RWPE1 (cell line): ENCODE results near the gene GLIS1.

ENCODE experiments used
- CTCF ChIA-PET: fragments of 350-600 bp; sonication (Branson Sonifier 250); formaldehyde crosslinking; extraction: SDS; loops from one replicate; lab custom pipeline; 2021; lab: Yijun Ruan, JAX
- POLR2A ChIA-PET: fragments of 400-600 bp; formaldehyde crosslinking; extraction: SDS; loops from one replicate; lab custom pipeline; 2020; ENCODE audit warnings: antibody characterized with exemption; ENCODE audit not compliant: low non-redundant PET; lab: Yijun Ruan, JAX
- DNase-seq: peaks from one replicate; pipeline ENCODE4 v3.0.0; 2012; ENCODE audit warnings: low spot score
- H3K27ac ChIP-seq: fragments of 450-650 bp; 2 replicates; pipeline ENCODE4 v1.5.1; 2017
- TF ChIP-seq, protein P1 (sequence below): fragments of 450-650 bp; conservative IDR thresholded peaks from 2 replicates; pipeline ENCODE4 v1.5.1; 2017; ENCODE audit warnings: low read depth, mild to moderate bottlenecking

Gene GLIS1

DNA sequence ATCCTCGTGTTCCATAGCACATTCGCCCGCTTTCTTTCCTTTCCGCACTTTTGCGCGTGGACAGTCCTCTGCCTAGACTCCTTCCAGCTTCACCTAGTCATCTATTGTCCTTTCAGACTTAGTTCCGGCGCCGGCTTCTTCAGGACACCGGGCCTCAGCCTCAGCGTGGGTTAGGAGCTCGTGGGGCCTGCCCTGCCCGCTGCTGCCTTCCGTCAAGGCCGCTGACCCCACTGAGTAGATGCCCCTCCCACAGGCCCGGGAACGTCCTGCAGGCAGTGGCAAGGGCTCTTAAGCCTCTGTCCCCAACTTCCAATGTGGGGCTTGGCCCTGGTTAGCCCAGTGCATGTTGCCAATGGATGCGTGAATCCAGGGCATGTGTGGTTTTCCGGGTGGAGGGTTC is 268.4 kb downstream of the GLIS1 start:
- TF ChIP-seq, protein P1, sequence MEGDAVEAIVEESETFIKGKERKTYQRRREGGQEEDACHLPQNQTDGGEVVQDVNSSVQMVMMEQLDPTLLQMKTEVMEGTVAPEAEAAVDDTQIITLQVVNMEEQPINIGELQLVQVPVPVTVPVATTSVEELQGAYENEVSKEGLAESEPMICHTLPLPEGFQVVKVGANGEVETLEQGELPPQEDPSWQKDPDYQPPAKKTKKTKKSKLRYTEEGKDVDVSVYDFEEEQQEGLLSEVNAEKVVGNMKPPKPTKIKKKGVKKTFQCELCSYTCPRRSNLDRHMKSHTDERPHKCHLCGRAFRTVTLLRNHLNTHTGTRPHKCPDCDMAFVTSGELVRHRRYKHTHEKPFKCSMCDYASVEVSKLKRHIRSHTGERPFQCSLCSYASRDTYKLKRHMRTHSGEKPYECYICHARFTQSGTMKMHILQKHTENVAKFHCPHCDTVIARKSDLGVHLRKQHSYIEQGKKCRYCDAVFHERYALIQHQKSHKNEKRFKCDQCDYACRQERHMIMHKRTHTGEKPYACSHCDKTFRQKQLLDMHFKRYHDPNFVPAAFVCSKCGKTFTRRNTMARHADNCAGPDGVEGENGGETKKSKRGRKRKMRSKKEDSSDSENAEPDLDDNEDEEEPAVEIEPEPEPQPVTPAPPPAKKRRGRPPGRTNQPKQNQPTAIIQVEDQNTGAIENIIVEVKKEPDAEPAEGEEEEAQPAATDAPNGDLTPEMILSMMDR, result no peak
- DNase-seq, result no peak
- ChIA-PET CTCF (interaction anchor here (0.6 to 1.1 kb wide), 3 partner anchors 42 to 212 kb away, joined by 3 to 5 read pairs (median 3); no protein-coding TSS in a partner anchor), POLR2A (no interaction called here)
- H3K27ac ChIP-seq, result no peak overlapping the region

DNA sequence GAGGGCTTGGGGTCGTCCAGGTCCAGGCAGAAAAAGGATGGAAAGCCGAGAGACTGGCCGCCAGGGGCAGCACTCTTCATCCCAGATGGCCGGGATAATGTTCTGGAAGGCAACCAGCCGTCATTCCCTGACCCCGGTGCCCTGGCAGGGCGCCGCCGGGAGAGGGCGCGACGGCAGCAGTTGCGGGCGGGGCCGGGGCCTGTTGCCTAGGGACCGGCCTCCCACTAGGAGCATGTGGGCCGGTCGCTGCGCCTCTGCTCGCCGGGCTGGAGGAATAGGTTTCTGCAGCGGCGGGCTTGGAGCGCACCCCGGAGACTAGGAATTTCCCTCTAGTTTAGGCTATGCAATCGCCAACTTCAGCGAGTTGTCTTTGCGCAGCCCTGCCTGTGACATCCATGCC is 268.8 kb downstream of the GLIS1 start:
- POLR2A ChIA-PET, result no interaction called here

DNA sequence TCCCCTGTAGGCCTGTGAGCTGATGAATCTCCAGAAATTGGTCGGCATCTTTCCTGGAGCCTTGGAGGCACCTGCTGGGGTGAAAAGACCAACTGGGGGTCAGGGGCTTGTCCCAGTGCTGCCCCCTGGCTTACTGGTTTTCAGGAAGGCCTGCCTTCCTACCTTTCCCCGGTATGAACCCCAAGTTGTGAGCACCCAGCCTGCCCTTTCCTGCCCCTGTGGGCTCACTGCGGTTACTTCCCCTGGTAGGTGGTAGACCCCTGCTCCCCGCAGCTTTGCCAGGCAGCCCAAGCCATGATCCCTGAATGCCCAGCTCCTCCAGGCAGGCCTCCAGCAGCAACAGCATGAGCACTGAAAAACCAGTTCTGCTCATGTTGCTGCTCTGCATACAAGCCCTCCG is 269.6 kb downstream of the GLIS1 start:
- no peak overlapping the region for H3K27ac ChIP-seq
- TF ChIP-seq, protein P1, result no peak
- DNase-seq, result no peak
- ChIA-PET POLR2A (no interaction called here), CTCF (interaction anchor here (0.7 kb wide), 1 partner anchor 375 kb away, joined by 4 read pairs; no protein-coding TSS in a partner anchor)

More for the DNA sequence above, 268.8 kb downstream of the GLIS1 start:
- peak; percentile 58 for DNase-seq
- CTCF ChIA-PET, result interaction anchor here (0.6 to 0.8 kb wide), 4 partner anchors 10 to 118 kb away, joined by 3 to 5 read pairs (median 4); no protein-coding TSS in a partner anchor
- TF ChIP-seq, protein P1, result peak; percentile 45
- H3K27ac ChIP-seq, result no peak overlapping the region

DNA sequence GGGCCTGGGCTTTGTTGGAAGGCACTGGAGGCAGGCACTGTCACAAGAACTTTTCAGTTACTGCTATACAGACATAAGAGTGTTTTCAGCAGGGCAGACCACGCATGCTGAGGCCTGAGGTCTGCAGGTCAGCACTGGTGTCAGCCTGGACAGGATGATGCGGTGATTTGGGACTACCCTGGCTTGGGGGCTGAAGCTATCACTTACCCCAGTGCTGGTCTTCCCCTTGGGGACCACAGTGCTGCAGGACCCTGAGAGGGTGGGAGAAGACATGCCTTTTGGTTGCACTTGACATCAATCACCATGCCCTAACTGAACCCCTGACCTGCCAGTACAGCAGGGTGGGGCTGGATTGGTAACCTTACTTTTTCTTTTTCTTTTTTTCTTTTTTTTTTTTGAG is 270.6 kb downstream of the GLIS1 start:
- no peak for DNase-seq
- TF ChIP-seq, protein P1, result no peak
- no peak overlapping the region for H3K27ac ChIP-seq
- CTCF ChIA-PET, result interaction anchor here (0.6 kb wide), 1 partner anchor 27 kb away, joined by 3 read pairs; no protein-coding TSS in a partner anchor
- POLR2A ChIA-PET, result no interaction called here

DNA sequence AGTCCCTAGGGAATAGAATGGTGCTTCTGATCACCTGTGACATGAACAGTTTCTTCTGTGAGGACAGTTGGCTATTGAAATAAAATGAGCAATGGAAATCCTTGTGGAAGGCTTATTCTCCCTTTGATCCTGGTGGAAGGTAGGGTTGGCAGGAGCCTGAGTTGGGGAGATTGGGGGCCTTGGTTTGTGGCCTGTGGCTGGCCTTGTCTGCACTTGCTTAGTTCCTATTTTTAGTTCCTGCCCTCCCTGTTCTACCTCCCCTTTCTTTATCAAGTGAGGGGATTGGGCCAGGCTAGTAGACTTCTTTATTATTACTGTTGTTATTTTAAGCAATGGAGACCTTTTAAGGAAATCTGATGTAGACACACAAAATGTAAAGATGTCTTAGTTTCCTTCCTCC is 271.6 kb downstream of the GLIS1 start:
- POLR2A ChIA-PET, result no interaction called here
- TF ChIP-seq, protein P1, result no peak
- CTCF ChIA-PET, result no interaction called here

DNA sequence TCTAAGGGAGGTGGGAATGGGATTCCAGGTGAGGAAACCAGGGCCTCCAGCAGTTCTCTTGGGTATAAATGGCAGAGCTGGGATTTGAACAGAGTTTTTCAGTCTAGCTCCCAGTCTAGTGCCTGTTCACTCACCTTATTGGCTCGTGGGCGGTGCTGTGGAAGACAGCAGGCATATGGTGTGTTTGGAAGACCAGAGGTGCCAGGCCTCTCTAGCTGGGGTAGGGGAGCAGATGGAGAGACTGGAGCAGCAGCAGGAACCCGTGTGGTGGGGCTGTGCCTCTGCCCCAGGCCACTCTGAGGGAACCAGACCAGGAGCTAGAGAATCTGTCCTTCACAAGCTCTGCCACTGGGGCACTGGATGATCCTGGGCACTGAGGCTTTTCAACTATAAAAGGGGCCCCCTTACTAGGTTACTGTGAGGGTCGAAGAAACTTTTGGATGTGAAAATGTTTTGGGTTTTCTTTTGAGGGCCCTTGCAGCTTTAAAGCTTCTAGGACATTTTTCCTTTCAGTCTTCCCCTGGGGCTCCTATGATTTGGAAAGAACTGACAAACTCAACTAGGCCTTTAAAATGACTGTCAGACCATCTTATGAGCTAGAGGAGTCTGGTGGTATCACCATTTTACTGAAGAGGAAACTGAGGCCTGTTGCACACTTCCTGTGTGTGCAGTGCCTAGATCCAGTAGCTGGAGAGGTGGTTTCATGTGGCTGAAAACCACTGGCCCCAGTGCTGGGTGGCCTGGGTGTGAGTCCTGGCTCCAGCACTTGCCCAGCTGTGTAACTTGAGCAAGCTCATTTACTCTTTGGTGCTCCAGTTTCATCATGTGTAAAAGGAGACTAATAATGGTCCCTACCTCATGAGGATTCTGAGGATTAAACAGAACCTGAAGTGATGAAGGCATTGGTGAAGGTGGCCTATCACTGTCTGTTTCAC is 273.7 kb downstream of the GLIS1 start:
- no peak for DNase-seq
- POLR2A ChIA-PET, result no interaction called here
- H3K27ac ChIP-seq, result no peak overlapping the region
- CTCF ChIA-PET, result interaction anchor here (0.5 to 1.5 kb wide), 6 partner anchors 20 to 1201 kb away, joined by 3 to 5 read pairs (median 4); no protein-coding TSS in a partner anchor
- TF ChIP-seq, protein P1, result no peak

More for the DNA sequence above, 271.6 kb downstream of the GLIS1 start:
- DNase-seq, result no peak
- no peak overlapping the region for H3K27ac ChIP-seq
